ENCODE data around the gene GALNS.
A peak's percentile ranks its signal among the peaks of the same experiment; 100 is the strongest.
"Not testable (repeated sequence)": the region's sequence is repeated elsewhere in the genome, so short reads cannot be mapped to it uniquely, and the experiment has no call there.

The GALNS gene

GRCh38 chr16:88796278-88796677 lies 60.5 kb downstream of the GALNS start:
- no peak for TF ChIP-seq CTCF (IDR thresholded peaks at IDR 0.05; ENCODE audit: insufficient read depth, low read depth, low read length, missing control alignments)
- no peak for DNase-seq (ENCODE audit: low read depth)
- H3K4me3 ChIP-seq (ENCODE audit: low read depth, low read length), result no peak overlapping the region

- H3K4me3 ChIP-seq (ENCODE audit: low read depth, low read length), result no peak overlapping the region
- TF ChIP-seq CTCF (IDR thresholded peaks at IDR 0.05; ENCODE audit: insufficient read depth, low read depth, low read length, missing control alignments), result no peak
- no peak for DNase-seq (ENCODE audit: low read depth)
Observed at GRCh38 chr16:88793251-88793954, 63.3 kb downstream of the GALNS start.

DNA sequence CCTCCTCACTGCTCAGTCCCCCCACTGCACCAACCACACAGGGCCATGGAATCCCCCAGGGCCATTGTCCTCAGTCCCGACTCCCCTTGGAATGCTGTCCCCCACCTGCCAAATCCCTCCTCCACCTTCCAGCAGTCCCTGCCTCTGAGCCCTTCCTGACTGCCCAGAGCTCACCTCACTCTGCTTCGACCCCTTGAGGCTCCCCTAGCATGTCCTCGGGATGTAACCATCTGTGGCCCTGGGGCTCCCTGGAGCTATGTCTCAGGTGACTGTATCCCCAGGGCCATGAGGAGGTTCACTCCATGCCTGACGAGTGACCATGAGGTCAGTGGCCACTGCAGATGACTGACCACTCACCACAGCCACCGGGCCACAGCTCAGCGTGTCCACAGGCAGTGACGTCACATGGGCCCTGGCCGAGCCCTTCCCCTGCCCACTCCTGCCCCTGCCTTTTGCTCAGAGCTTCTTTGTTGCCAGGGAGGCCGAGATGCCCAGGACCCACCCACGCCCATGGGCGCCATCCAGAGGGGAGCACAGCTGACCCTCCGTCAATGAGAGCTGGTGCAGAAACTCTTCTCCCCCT lies 64.0 kb downstream of the GALNS start:
- H3K4me3 ChIP-seq (ENCODE audit: low read depth, low read length), result no peak overlapping the region
- no peak for DNase-seq (ENCODE audit: low read depth)
- TF ChIP-seq CTCF (IDR thresholded peaks at IDR 0.05; ENCODE audit: insufficient read depth, low read depth, low read length, missing control alignments), result no peak

DNA sequence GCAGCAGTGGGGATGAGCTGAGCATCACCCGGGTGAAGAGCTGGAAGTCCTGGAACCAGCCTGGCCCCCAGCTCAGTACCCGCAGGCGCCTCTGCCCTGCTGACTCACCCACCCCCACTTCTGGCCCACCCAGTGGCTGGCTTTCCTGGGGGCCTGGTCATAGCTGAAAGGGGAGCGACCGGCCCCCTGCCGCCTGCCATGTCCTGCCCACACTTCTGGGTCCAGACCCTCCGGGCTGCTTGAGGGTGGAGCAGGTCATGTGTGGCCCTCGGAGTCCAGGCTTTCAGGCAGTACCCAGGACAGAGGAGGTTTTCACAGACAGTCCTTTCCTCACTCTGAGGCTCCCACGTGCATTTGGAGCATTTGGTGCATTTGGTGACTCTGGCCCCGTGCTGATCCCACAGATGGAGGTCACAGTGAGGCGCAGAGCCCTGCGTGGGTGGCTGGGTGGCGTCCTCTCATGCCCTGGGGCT lies 64.6 kb downstream of the GALNS start:
- no peak for TF ChIP-seq CTCF (IDR thresholded peaks at IDR 0.05; ENCODE audit: insufficient read depth, low read depth, low read length, missing control alignments)
- DNase-seq (ENCODE audit: low read depth), result no peak
- no peak overlapping the region for H3K4me3 ChIP-seq (ENCODE audit: low read depth, low read length)

DNA sequence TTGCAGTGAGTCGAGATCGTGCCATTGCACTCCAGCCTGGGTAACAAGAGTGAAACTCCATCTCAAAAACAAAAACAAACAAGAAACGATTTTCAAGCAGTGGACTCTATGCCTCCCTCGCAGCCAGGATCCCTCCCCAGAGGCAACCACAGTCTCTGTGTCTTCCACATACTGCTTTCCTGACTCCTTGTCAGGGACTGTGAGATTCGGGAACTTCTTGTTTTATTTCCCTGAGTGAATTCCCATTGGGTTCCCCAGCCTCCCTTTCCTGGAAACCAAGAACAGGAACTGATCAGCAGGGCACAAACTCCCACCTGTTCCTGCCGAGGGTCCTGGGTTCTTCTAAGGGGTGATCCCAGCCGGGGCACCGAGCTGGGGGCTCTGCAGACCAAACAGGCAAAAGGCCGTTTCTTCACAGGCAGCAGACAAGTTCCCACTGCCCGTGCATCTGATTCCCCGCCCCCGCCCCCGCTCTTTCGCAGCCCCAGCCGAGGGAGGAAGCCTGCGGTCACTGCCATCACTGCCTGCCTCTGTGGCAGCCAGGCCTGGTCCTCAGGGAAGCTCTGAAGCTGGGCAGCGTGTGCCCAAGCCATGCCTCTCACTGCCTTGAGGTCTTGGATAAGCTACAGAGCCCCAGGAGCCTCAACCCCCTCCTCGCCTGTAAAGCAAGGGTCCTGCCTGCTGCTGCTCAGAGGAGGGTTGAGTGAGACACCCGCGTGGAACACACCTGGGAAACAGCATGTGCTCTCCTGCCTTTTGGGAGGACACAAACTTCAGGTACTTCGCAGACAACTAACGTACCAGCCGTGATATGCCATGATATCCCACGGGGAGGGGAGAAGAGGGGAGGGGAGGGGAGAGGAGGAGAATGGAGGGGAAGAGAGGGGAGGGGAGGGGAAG lies 66.2 kb downstream of the GALNS start:
- H3K4me3 ChIP-seq (ENCODE audit: low read depth, low read length), result 0 out of 2 replicates have a peak overlapping the region, but pooled peaks have one; percentile 7
- DNase-seq (ENCODE audit: low read depth), result peak; percentile 50
- TF ChIP-seq CTCF (IDR thresholded peaks at IDR 0.05; ENCODE audit: insufficient read depth, low read depth, low read length, missing control alignments), result no peak

- no peak for DNase-seq (ENCODE audit: low read depth)
- no peak overlapping the region for H3K4me3 ChIP-seq (ENCODE audit: low read depth, low read length)
- no peak for TF ChIP-seq CTCF (IDR thresholded peaks at IDR 0.05; ENCODE audit: insufficient read depth, low read depth, low read length, missing control alignments)
Observed at GRCh38 chr16:88789594-88789993, 67.2 kb downstream of the GALNS start.

GRCh38 chr16:88788749-88789148 lies 68.0 kb downstream of the GALNS start:
- not testable (repeated sequence) for H3K4me3 ChIP-seq (ENCODE audit: low read depth, low read length); DNase-seq (ENCODE audit: low read depth)
